ENCODE data around the gene MOB1B.
"Not testable (repeated sequence)": the region's sequence is repeated elsewhere in the genome, so short reads cannot be mapped to it uniquely, and the experiment has no call there.

MOB1B gene

DNA sequence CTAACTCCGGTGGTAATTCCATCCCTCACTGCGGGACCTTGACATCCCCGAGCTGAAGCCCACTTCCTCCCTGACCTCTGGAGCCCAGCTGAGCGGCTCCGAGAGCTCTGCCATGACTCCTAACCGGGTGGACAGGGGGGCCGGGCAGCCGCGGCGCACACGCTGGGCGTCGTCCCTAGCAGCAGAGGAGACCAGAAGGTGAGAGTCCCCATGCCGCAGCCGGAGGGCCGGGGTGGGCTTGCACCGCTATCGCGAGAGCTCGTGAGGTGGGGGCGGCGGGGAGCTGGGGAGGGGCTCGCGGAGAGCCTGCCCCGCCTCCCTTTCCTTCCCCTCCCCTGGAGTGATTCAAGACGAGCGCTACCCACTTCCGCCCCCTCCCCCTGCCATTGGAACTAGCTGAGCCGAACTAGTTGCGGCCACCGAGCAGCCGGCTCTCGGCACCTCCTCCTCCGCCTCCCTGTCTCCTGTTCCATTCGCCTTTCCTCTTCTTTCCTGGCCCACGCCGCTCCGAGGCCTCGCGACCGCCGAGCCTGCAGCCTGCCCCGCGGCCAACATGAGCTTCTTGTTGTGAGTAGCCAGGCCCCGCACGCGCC is at the start of gene MOB1B:
Gene MOB1B (plus strand): TSS at position 386 of the 593 bp plus-strand sequence. CDS start 168 bp downstream, at position 554.
- DNase-seq = peak; percentile 91

DNA sequence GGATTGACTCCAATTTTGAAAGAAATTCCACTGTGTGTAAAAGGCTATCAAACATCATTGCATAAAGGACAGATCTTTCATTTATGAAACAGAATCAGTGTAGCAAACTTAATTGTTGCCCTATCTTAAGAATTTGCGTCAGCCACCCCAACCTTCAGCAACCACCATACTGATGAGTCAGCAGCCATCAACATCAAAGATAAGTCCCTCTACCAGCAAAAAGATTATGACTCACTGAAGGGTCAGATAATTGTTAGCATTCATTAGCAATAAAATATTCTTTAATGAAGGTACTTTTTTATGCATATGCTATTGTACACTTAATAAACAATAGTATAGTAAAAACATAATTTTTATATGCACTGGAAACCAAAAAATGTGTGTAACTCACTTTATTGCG is 46.7 kb upstream of the MOB1B start:
- no peak for DNase-seq

DNA sequence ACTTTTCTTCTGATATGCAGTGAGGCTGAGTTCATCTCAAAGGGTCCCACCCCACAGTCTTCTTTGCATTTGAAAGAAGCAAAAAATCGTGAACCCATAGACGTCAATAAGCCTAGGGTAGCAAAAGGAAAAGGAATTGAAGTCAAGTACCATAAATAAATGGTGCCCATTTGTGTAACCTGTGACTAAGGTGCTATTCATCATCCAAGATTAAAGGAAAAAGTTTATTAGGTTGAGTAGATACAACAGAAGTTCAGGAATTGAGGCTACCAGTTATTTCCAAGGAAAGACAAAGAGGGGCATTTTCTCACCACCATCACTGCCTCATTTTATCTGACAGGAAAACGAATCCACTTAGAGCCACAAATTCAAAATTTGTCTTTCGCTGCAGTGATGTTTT is 43.7 kb upstream of the MOB1B start:
- no peak for DNase-seq

DNA sequence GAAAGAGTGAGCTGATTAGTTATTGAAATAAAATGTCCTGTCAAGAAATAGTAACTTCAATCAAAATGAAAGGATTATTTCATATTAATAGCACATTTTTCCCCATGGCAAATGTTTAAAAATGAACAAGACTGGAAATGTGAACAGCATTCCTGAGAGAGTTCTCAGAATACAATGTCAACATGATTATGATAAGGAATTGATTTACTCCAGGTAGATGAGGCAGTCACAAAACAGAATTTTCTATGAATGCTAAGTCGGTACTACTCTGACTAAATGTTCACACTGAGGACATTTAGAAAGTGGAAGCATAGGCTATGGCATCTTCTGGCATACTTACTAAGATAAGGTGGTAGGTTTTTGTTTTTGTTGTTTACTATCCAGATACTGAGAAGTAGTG is 43.1 kb upstream of the MOB1B start:
- no peak for DNase-seq

DNA sequence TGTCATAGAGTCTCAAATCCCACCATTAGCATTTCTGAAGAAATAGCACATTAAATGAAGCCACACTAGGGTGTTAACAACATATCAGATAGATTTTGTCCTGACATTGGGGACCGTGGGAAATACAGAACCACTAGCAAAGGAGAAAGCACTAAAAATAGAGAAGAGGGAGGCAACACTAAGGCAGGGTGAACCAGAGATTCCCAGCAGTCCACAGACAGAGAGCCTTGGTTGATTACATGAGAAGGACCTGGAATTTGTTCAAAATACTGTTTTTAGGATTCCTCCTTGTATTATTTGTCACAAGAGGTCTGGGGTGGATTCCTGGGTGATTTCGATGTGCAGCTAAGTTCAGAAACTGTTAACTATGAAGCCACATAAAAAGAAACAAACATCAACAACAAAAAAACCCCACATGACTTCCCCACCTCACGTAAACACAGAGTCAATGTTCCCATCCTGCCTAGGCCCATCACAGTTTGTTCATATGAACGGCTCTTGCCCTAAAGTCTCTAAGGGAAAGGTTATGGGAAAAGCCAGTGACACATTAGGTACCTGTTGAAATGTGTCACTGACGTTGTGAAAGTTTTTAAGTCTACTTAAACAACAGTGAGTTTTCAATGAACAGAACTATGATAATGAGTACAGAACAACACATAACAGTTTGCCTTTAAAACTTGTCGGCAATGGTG is 38.9 kb upstream of the MOB1B start:
- DNase-seq = no peak

DNA sequence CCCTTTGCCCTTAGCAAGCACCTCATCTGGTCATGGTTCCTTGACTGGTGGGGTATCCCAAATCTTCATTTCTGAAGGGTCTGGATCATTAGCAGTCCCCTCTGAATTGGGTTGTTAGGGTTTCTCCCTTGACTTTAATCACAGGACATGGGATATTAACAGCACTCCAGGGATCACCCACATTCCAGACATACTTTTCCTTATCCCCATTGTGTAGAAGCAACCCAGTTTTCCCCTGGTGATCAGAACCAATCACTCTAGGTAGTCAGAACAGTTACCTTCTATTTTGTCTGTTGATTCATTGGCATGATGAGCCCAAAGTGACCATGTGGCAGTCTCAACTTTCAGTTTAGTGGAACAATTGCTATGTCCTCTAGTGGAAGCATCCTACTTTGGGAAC is 33.4 kb upstream of the MOB1B start:
- no peak for DNase-seq

DNA sequence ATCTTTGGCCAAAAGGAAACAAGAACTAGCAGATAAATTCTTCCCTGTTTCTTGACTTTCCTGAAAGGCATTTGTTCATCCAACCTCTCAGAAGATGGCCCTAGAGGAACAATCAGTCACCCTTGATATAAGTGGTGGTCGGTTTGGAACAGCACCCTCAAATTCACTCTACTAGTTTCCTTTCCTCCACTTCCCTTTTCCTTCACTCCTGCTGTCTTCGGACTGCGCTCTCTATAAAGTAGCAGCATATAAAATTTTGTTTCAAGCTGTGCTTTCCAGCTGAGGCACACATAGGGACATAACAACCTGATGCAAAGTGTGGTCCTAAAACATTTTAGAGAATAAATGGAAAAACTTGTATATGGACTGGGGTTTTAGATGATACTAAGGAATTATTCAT is 29.0 kb upstream of the MOB1B start:
- no peak for DNase-seq

DNA sequence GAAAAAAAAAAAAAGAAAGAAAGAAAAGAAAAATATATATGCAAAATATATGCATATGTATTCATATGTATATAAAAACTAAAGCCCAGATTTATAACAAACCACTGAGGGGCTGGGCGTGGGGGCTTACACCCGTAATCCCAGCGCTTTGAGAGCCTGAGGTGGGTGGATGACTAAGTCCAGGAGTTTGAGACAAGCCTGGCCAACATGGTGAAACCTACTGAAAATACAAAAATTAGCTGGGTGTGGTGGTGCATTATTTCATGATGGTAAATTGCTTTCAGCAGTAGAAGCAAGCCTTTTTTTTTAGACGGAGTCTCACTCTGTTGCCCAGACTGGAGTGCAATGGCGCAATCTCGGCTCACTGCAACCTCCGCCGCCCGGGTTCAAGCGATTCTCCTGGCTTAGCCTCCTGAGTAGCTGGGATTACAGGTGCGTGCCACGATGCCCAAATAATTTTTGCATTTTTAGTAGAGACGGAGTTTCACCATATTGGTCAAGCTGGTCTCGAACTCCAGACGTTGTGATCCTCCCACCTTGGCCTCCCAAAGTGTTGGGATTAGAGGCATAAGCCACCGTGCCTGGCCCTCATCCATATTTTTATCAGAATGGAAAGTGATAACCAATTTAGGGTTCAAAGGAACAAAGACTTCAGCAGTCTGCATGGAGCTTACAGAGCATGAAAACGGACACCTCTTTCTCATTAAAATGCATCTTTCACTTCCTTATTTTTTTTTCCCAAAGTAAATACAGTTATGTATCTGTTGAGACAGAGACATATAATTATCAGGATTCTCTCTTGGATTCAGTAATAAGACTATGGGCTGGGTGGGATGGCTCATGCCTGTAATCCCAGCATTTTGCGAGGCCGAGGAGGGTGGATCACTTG is 27.7 kb upstream of the MOB1B start:
- no peak for DNase-seq

DNA sequence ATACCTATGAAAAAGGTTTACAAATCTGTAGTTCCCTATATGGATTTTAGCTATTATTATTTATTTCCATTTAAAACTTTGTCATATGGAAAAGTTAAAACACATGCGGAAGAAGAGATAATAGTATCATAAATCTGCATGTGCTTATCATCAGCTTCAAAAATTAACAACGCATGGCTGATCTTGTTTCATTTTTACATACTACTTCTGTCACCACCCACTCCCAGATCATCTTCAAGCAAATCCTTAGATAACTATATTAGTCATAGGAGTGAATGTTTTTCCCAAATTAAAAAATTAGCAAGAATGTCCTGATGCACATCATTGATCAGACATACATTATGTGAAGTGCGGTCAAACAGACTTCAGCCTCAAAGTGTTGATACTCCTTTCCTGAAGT is 24.6 kb upstream of the MOB1B start:
- DNase-seq = no peak

DNA sequence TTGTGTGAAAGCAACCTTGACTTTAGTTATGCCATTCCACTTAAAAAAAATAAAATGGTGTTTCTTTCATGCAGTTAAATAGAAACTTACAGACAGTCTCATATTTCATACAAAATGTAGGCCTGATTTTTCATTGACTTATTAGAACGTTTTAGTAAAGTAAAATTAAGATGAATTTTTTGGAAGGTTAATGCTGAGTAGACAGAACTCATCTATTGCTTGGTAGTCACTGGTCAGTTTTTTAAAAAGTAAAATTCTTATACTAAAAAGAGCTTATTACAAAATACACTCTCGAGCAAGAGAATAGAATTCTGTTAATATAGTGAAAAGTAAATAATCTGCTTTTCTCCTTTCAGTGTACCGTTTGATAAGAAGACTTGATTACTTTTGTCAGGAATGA is 21.4 kb upstream of the MOB1B start:
- no peak for DNase-seq

DNA sequence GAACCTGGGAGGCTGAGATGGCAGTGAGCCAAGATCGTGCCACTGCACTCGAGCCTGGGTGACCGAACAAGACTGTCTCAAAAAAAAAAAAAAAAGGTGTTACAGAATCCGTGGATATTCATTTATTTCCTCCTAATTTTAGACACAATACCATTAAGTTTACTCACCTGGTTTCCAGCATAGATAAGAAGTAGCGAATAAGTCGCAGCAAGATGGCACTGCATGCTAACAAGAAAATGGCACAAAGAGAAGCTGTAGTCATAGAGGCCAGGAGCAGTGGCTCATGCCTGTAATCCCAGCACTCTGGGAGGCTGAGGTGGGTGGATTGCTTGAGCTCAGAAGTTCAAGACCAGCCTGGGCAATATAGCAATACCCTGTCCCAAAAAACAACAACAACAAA is 17.0 kb upstream of the MOB1B start:
- no peak for DNase-seq

DNA sequence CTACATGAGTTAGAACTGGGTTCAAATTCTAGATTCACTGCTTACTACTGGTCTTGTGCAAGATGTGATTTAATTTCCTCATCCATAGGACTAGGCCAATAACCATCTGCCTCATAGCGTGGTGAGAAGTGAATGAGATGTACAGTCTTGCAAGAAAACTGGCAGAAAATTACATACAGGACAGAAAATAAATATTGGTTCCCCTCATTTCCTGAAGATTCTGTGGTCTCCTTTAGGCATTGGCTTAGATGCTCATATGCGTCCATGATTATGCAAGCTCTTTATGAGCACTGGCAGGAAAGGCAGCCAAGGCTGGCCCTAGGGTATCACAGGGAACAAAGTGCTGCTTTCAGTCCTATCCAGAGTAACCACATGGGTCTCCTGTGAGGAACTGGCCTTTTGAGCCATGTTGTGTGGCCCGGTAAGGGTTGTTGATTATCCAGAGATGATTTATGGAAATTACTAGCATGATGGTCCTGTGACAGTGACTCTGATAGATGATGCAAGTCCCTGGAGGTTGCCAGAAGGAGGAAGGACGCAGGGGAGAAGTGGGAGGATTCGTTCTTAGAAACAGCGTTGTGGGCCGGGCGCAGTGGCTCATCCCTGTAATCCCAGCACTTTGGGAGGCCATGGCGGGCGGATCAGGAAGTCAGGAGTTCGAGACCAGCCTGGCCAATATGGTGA is 9.9 kb upstream of the MOB1B start:
- DNase-seq = no peak

DNA sequence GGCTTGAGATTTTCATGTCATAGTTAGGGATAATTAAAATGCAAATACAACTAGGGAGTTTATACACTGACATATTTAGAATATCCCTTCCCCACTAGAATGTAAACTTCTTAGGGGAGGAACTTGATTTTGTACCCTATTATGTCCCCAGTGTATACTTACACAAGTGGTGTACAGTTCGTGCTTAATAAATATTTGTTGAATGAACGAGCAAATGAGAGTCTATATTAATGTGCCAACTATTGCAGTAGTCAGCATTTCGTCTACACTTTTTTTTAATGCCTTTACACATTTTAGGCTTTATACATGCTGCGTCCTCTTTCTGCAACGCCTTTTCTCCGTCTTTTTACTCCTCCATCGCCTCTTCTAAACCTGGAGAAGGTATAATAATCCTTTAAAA is 8.4 kb upstream of the MOB1B start:
- DNase-seq = no peak

DNA sequence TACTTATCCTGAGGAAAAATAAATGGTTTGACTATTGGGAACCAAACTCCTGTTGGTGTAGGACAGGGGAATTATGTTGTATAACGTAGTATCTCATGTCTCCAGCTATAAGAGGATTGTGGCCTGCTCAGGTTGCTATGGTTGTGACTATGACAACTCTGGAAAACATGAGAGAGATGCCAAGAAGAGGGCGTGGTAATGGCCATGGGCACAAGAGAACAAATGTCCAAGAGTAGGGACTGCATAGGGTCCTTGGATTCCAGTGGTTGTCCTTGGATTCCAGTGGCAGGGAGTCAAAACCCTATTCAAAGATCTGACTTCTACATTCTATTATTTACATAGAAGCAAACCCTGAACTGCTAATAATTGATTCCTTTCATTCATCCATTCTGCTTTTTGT is 6.8 kb upstream of the MOB1B start:
- no peak for DNase-seq

DNA sequence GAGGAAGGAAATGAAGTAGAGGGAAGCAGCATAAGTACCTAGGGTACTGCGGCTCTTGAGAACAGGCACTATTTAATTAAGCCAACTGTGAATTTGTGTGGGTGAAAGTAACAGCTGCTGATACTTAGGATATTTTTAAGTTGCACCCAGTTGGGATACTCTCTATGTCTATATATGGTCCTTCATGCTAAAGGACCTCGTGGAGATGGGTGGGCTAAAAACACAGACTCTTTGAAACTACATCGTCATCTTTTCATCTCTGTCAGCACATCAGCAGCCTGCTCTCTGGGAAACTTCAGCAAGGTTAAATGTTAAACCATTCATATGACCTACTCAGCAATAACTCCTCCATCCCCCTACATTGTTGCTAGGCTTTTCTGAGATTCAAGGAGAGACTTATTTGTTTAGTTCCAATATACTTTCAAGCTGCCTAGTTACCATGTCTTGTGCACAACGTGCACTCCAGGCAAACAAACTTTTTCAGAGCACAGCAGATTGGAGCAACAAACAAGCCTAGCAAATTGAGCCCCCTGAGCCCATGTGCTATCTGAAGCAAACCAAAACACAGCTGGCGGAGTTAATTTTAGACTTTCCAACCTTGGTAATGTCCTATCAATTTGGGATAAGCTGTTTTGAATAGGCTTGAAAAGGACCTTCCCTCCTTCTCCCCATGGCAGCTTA is 6.2 kb upstream of the MOB1B start:
- no peak for DNase-seq

DNA sequence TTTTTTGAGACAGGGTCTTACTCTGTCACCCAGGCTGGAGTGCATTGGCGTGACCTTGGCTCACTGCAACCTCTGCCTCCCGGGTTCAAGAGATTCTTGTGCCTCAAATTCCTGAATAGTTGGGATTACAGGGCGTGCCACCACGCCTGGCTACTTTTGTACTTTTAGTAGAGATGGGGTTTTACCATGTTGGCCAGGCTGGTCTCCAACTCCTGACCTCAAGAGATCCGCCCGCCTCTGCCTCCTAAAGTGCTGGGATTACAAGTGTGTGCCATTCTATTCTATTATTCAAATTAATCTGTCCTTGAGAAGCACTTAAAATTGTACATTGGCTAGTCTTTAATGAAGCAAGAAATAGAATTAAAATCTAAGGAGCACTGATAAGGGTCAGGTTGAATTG is 3.6 kb upstream of the MOB1B start:
- not testable (repeated sequence) for DNase-seq

DNA sequence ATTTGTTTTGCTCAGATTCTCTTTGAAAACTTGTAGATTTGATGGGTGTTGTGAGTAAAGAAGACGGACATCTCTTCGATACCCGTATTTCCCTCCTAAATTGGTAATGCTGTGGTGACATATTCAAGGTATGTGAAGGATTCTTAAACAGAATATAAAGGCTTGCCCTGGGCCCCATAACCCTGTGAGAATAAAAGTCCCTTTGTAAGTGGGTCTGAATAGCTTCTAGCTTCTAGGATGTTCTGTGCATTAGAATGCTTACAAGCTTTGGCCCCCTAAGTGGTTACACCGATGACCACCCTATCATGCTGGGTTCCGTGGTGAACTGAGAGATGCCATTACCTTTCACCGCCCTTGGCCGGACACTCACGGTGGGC is 574 bp upstream of the MOB1B start:
- DNase-seq = no peak

DNA sequence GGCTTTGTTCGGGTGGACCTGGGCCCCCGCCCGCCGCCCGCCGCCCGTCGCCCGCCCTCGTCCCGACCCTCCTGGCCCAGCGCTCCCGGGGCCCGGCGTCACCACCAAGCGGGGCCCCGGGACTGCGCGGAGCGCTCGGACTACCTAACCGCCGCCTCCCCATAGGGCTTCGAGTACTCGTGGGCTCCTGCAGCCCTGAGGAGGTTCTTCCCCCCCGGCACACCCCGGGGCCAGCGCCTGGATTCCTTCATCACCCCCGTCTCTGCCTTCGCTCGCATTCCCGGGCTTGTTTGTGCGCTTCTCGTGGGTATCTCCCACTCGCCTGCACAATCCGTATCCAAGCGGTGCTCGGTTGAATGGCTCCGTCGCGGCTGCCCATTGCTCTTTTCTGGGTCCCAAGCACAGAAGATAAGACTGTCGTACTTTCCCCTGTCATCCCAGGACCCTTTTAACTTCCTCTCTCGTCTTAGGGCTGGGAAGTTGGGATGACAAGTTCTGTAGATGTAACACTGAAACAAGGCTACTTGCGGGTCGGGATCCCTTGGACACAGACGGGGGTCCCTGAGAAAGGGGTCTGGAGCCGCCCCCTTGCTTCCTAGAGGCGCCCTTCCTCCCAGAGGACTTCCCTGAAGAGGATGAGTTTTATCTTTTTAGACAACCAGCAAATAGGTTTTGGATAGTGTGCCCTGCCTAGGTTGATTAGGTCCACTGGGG is 565 bp downstream of the MOB1B start:
- DNase-seq = no peak

DNA sequence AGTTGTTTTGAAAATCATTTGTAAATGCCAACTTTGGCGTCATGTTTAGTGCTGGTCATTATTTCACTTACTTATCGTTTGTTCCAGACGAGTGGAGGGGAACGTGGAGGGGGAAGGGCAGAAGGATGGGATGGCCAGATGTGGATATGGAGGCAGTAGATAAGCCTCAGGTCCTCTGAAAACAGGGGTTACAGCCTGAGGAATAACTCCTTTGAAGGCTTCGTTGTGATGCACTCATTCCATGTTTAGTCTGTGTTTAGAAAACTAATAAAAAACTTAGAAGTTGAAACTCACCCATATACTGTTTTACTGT is 1.1 kb downstream of the MOB1B start:
- no peak for DNase-seq

DNA sequence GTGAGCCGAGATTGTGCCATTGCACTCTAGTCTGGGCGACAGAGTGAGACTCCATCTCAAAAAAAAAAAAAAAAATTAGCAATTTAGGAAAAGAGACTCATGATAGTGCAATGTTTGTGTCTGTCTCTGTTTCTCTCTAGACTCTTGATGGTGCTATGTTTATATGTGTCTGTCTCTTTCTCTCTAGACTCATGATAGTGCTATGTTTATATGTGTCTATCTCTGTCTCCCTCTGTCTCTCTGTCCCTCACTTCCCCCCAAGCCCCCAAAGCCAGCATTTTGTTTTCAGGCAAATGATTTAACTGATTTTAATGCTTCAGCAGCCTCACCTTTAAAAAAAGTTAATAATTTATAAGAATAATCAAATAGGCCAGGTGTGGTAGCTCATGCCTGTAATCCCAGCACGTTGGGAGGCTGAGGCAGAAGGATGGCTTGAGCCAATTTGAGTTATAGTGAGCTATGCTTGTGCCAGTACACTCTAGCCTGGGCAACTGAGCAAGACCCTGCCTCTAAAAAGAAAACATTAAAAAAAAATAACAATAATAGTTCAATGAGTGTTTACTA is 6.9 kb downstream of the MOB1B start:
- DNase-seq = no peak

DNA sequence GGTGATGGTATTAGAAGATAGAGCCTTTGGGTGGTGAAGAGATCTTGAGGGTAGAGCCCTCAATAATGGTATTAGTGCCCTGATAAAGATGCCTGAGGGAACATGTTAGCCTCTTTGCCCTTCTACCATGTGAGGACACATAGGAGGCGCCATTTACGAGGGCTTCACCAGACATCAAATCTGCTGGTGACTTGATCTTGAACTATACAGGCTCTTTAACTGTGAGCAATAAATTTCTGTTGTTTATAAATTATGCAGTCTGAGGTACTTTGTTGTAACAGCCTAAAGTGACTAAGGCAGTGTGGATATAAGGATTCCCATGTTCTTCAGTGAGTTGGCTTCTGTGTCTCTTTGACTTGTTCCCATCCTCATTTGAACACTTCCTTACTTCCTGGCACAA is 11.8 kb downstream of the MOB1B start:
- DNase-seq = no peak

DNA sequence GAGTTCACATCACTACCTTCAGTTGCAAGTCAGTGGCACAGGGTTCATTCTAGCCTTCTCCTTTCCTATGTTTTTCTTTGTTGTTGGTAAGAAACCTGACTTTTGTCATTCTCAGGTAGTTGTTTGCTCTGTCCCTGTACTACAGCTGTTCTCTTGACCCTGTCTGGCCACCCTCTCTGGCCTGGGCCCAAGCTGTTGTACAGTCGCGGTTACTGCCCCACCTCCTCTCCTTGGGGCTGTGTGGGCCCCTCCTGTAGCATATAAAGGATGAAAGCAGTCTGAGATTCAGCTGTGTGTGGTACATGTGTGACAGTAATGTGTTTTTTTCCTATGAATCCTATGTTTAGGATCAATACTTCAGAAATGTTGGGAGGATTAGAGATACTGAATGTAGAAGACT is 12.5 kb downstream of the MOB1B start:
- no peak for DNase-seq

Data from activated CD8-positive, alpha-beta memory T cell treated with anti-CD3 and anti-CD28 coated beads for 24 hours (primary cell).